Measurements from ENCODE around the gene SPPL2B. TPM values are rescaled to one million over a fixed set of nuclear protein-coding genes. Genes with fewer than 3 reads are reported as not detected.

SPPL2B gene
- total and polyA plus RNA-seq, 2 experiments from 2014 or later = 23.5 to 51.0 TPM

- TF ChIP-seq ZNF462 (CRISPR knock-in tag; IDR thresholded peaks at IDR 0.05) = no peak
Measured at GRCh38 chr19:2330632-2331284, 2.3 kb downstream of the SPPL2B start (continued).

GRCh38 chr19:2331601-2332246 is 3.2 kb downstream of the SPPL2B start:
- Mint-ChIP-seq H3K4me1 (peaks cover 47% of the 10 kb centered on the region), H3K9me3 (peaks cover 16% of the 10 kb centered on the region), H3K27ac (peak overlapping the region; percentile 74), H3K27me3 (ENCODE audit: insufficient read depth, low read depth, poor library complexity) (peaks cover 40% of the 10 kb centered on the region), H3K4me3 (peak overlapping the region; percentile 60), H3K36me3 (ENCODE audit: low read depth) (peaks cover 26% of the 10 kb centered on the region)
- H3K4me3 ChIP-seq = no peak overlapping the region
- no peak for ATAC-seq
- no peaks in the 10 kb centered on the region for H3K36me3 ChIP-seq (ENCODE audit: insufficient read depth)
- H2AFZ ChIP-seq = no peak overlapping the region
- no peaks in the 10 kb centered on the region for H3K27me3 ChIP-seq (ENCODE audit: insufficient read depth)
- peaks cover 17% of the 10 kb centered on the region for H4K20me1 ChIP-seq (replicated peaks; ENCODE audit: insufficient read depth)
- DNase-seq (ENCODE audit: low spot score) = no peak
- peaks cover 80% of the 10 kb centered on the region for H3K79me2 ChIP-seq (replicated peaks; ENCODE audit: insufficient read depth)
- no peaks in the 10 kb centered on the region; the same call in 1 of the 2 replicates for H3K9me2 ChIP-seq (ENCODE audit: insufficient read depth)
- H3F3A ChIP-seq (replicated peaks; ENCODE audit: low read depth) = peaks cover 27% of the 10 kb centered on the region
- TF ChIP-seq EZH2phosphoT487 (IDR thresholded peaks at IDR 0.05; ENCODE audit: unreplicated experiment) (no peak), ZNF114 (CRISPR knock-in tag; IDR thresholded peaks at IDR 0.05) (no peak), REST (IDR thresholded peaks at IDR 0.05; ENCODE audit: unreplicated experiment) (no peak), ETS1 (IDR thresholded peaks at IDR 0.05) (no peak), CTCF (conservative IDR thresholded peaks at IDR 0.05; ENCODE audit: low read depth in 2 of 2) (no peak), JUNB (IDR thresholded peaks at IDR 0.05; ENCODE audit: unreplicated experiment) (no peak), CREB1 (CRISPR knock-in tag; IDR thresholded peaks at IDR 0.05; ENCODE audit: low read depth) (no peak), ZNF331 (CRISPR knock-in tag; IDR thresholded peaks at IDR 0.05; ENCODE audit: low read depth) (no peak), STAT1 (IDR thresholded peaks at IDR 0.05; ENCODE audit: unreplicated experiment) (no peak)
- peaks cover 21% of the 10 kb centered on the region for H3K4me1 ChIP-seq (ENCODE audit: insufficient read depth)
- peak overlapping the region; percentile 78 for H3K27ac ChIP-seq (ENCODE audit: low read depth)
- H3K4me2 ChIP-seq = peak overlapping the region; percentile 66
